ENCODE data around the gene TMC1.

The TMC1 gene

GRCh38 chr9:72685911-72686310 lies 164.5 kb downstream of the TMC1 start:
- DNase-seq, result no peak

- no peak for DNase-seq
These were observed 165.9 kb downstream of the TMC1 start for GRCh38 chr9:72687331-72687730.

GRCh38 chr9:72691671-72692070 lies 170.3 kb downstream of the TMC1 start:
- DNase-seq, result no peak

GRCh38 chr9:72695365-72695764 lies 174.0 kb downstream of the TMC1 start:
- DNase-seq, result no peak

GRCh38 chr9:72696511-72696910 lies 175.1 kb downstream of the TMC1 start:
- no peak for DNase-seq

GRCh38 chr9:72701510-72701909 lies 180.1 kb downstream of the TMC1 start:
- DNase-seq, result no peak

- DNase-seq, result no peak
These were observed 182.2 kb downstream of the TMC1 start for GRCh38 chr9:72703574-72703973.

- no peak for DNase-seq
These were observed 183.4 kb downstream of the TMC1 start for GRCh38 chr9:72704688-72705375.

GRCh38 chr9:72718503-72718902 lies 197.1 kb downstream of the TMC1 start:
- DNase-seq, result no peak

GRCh38 chr9:72721067-72721466 lies 199.7 kb downstream of the TMC1 start:
- DNase-seq, result no peak

- DNase-seq, result no peak
These were observed 205.5 kb downstream of the TMC1 start for GRCh38 chr9:72726947-72727346.

GRCh38 chr9:72728031-72728770 lies 206.8 kb downstream of the TMC1 start:
- DNase-seq, result no peak

- DNase-seq, result no peak
These were observed 212.5 kb downstream of the TMC1 start for GRCh38 chr9:72733895-72734294.

- no peak for DNase-seq
These were observed 213.2 kb downstream of the TMC1 start for GRCh38 chr9:72734631-72735030.

GRCh38 chr9:72743836-72744235 lies 222.4 kb downstream of the TMC1 start:
- no peak for DNase-seq

- DNase-seq, result no peak
These were observed 227.9 kb downstream of the TMC1 start for GRCh38 chr9:72749276-72749675.

- no peak for DNase-seq
These were observed 230.1 kb downstream of the TMC1 start for GRCh38 chr9:72751541-72751940.

GRCh38 chr9:72753266-72753893 lies 232.0 kb downstream of the TMC1 start:
- no peak for DNase-seq

- DNase-seq, result no peak
These were observed 234.4 kb downstream of the TMC1 start for GRCh38 chr9:72755836-72756235.

GRCh38 chr9:72758944-72759343 lies 237.5 kb downstream of the TMC1 start:
- no peak for DNase-seq

GRCh38 chr9:72763022-72763421 lies 241.6 kb downstream of the TMC1 start:
- DNase-seq, result no peak

GRCh38 chr9:72769546-72769945 lies 248.1 kb downstream of the TMC1 start:
- DNase-seq, result no peak

- no peak for DNase-seq
These were observed 251.3 kb downstream of the TMC1 start for GRCh38 chr9:72772661-72773060.

GRCh38 chr9:72773570-72773969 lies 252.2 kb downstream of the TMC1 start:
- no peak for DNase-seq
